Esophagus squamous epithelium (tissue), 4 donors: ENCODE data around the gene HSPBP1.

Experiments
- CTCF ChIP-seq, 6 experiments: fragments of 450-650 bp in 4 of 6; fragments of 200-600 bp in 2 of 6; sonication (generic) in 2 of 6; IDR thresholded peaks; one replicate each; pipeline ENCODE4 v1.5.1; 2016 to 2019; ENCODE audit warnings: antibody characterized with exemption in 6 of 6, mild to moderate bottlenecking in 4 of 6, moderate library complexity in 4 of 6
- POLR2A ChIP-seq, 4 donors: fragments of 450-650 bp; IDR thresholded peaks; one replicate each; pipeline ENCODE4 v1.6.1; 2017; ENCODE audit warnings: antibody characterized with exemption in 4 of 4, mild to moderate bottlenecking in 4 of 4, moderate library complexity in 3 of 4

GRCh38 chr19:55304980-55305379 lies 25.1 kb upstream of the HSPBP1 start:
- TF ChIP-seq CTCF (IDR thresholded peaks at IDR 0.05), result no peak
- TF ChIP-seq POLR2A (IDR thresholded peaks at IDR 0.05), result no peak
